Hypothalamus (tissue), 51 donors: Measurements from ENCODE around the gene RPL13A.
A peak's percentile ranks its signal among the peaks of the same experiment; 100 is the strongest.
"Not testable (repeated sequence)": the region's sequence is repeated elsewhere in the genome, so short reads cannot be mapped to it uniquely, and the experiment has no call there.

Experiments used
- DNase-seq, 51 donors: peaks; one replicate each; lab custom pipeline; 2025; lab: John Stamatoyannopoulos, UW

RPL13A gene

GRCh38 chr19:49487277-49488045 is at the start of gene RPL13A:
Gene RPL13A, plus strand, starts transcription at chr19:49487608. Its CDS starts 22 bp downstream, at chr19:49487630.
- peak; percentile 90 to 100 (median 98) for DNase-seq

GRCh38 chr19:49438261-49438660 is 49.1 kb upstream of the RPL13A start:
- peak in 1 of 51 donors; percentile 41 for DNase-seq

- DNase-seq, result peak in 1 of 51 donors; percentile 32
Measured at GRCh38 chr19:49439836-49440235, 47.6 kb upstream of the RPL13A start.

GRCh38 chr19:49440439-49441209 is 46.8 kb upstream of the RPL13A start:
- no peak for DNase-seq

- DNase-seq, result peak in 1 of 51 donors; percentile 16
Measured at GRCh38 chr19:49441210-49441959, 46.0 kb upstream of the RPL13A start, which contains the start of gene SLC17A7. Gene SLC17A7, minus strand, starts transcription at chr19:49441527. Its CDS starts 148 bp downstream, at chr19:49441379.

- DNase-seq, result no peak
Measured at GRCh38 chr19:49441960-49442350, 45.5 kb upstream of the RPL13A start.

- no peak for DNase-seq
Measured at GRCh38 chr19:49442354-49442753, 45.1 kb upstream of the RPL13A start.

GRCh38 chr19:49442771-49443365 is 44.5 kb upstream of the RPL13A start:
- DNase-seq, result peak in 16 of 51 donors; percentile 5 to 56 (median 30)

- DNase-seq, result peak; percentile 49 to 99 (median 88)
Measured at GRCh38 chr19:49443366-49444099, 43.9 kb upstream of the RPL13A start.

GRCh38 chr19:49444100-49444700 is 43.2 kb upstream of the RPL13A start:
- DNase-seq, result not testable (repeated sequence)

GRCh38 chr19:49445997-49446396 is 41.4 kb upstream of the RPL13A start:
- DNase-seq, result no peak

- DNase-seq, result peak in 4 of 51 donors; percentile 2 to 12 (median 6)
Measured at GRCh38 chr19:49447485-49448431, 39.6 kb upstream of the RPL13A start.

- no peak for DNase-seq
Measured at GRCh38 chr19:49448432-49448786, 39.0 kb upstream of the RPL13A start.

- DNase-seq, result no peak
Measured at GRCh38 chr19:49450405-49450804, 37.0 kb upstream of the RPL13A start.

GRCh38 chr19:49451430-49452181 is 35.8 kb upstream of the RPL13A start, which contains the start of gene PIH1D1:
Gene PIH1D1, minus strand, starts transcription at chr19:49451814. Its CDS starts 240 bp downstream, at chr19:49451574.
- peak; percentile 23 to 98 (median 91) for DNase-seq

GRCh38 chr19:49453013-49453756 is 34.2 kb upstream of the RPL13A start, which contains the start of gene ALDH16A1:
Gene ALDH16A1, plus strand, starts transcription at chr19:49453225. Its CDS starts 107 bp downstream, at chr19:49453332.
- peak; percentile 91 to 100 (median 97) for DNase-seq
